OCI-LY1 (cell line): ENCODE data around the gene HPD.

Experiments
- H2AFZ ChIP-seq: fragments of 200-600 bp; sonication (generic), shearing (Covaris generic); 2 replicates; pipeline ENCODE4 v1.6.0; 2014; ENCODE audit warnings: antibody characterized with exemption, mild to moderate bottlenecking, low read length
- H3F3A ChIP-seq: fragments of 200-600 bp; sonication (generic), shearing (Covaris generic); 2 replicates; pipeline ENCODE4 v1.6.0; 2014; ENCODE audit warnings: mild to moderate bottlenecking, antibody characterized with exemption, low read length, moderate library complexity; ENCODE audit not compliant: insufficient read depth
- H3K27ac ChIP-seq: fragments of 200-600 bp; sonication (generic); 2 replicates; pipeline ENCODE4 v1.5.1; 2014; ENCODE audit warnings: low read length, mixed run types, mild to moderate bottlenecking, low read depth; ENCODE audit not compliant: poor library complexity, severe bottlenecking
- H3K27me3 ChIP-seq: fragments of 200-600 bp; sonication (generic); 2 replicates; pipeline ENCODE4 v1.6.0; 2014; ENCODE audit warnings: antibody characterized with exemption, mild to moderate bottlenecking, low read length, moderate library complexity; ENCODE audit not compliant: insufficient read depth
- H3K36me3 ChIP-seq: fragments of 200-600 bp; sonication (generic); 2 replicates; pipeline ENCODE4 v1.6.1; 2014; ENCODE audit warnings: mild to moderate bottlenecking, antibody characterized with exemption, low read length, moderate library complexity, mixed read lengths; ENCODE audit not compliant: insufficient read depth
- H3K4me1 ChIP-seq: fragments of 200-600 bp; sonication (generic); 2 replicates; pipeline ENCODE4 v1.5.1; 2014; ENCODE audit warnings: mild to moderate bottlenecking, low read length, moderate library complexity; ENCODE audit not compliant: insufficient read depth, severe bottlenecking
- H3K4me2 ChIP-seq: fragments of 200-600 bp; sonication (generic), shearing (Covaris generic); 2 replicates; pipeline ENCODE4 v1.6.1; 2014; ENCODE audit warnings: low read length
- H3K4me3 ChIP-seq: fragments of 200-600 bp; sonication (generic); 2 replicates; pipeline ENCODE4 v1.5.1; 2014; ENCODE audit warnings: low read length, low read depth, mild to moderate bottlenecking, mixed read lengths; ENCODE audit not compliant: poor library complexity, severe bottlenecking
- H3K79me2 ChIP-seq: fragments of 200-600 bp; shearing (Covaris generic); 2 replicates; pipeline ENCODE4 v1.6.1; 2016; ENCODE audit warnings: mixed run types, low read length, mixed read lengths; ENCODE audit not compliant: insufficient read depth
- H3K9ac ChIP-seq: fragments of 200-600 bp; sonication (generic), shearing (Covaris generic); 2 replicates; pipeline ENCODE4 v1.6.1; 2014; ENCODE audit warnings: mild to moderate bottlenecking, low read length, mixed read lengths
- H3K9me2 ChIP-seq: fragments of 200-600 bp; sonication (generic), shearing (Covaris generic); 2 replicates; pipeline ENCODE4 v1.6.1; 2014; ENCODE audit warnings: low read depth, mild to moderate bottlenecking, low read length, mixed read lengths
- H3K9me3 ChIP-seq: fragments of 200-600 bp; shearing (Covaris generic); 2 replicates; pipeline ENCODE4 v1.6.1; 2014; ENCODE audit warnings: low read length, mixed read lengths
- H4K20me1 ChIP-seq: fragments of 200-600 bp; sonication (generic), shearing (Covaris generic); 2 replicates; pipeline ENCODE4 v1.6.0; 2016; ENCODE audit warnings: mild to moderate bottlenecking, low read length; ENCODE audit not compliant: insufficient read depth
- EZH2 ChIP-seq: fragments of 200-600 bp; sonication (generic), shearing (Covaris generic); IDR thresholded peaks from 2 replicates; pipeline ENCODE4 v1.8.0; 2017; ENCODE audit warnings: borderline replicate concordance, mixed run types, mild to moderate bottlenecking, antibody characterized with exemption, low read length, moderate library complexity, mixed read lengths
- TF ChIP-seq, protein P1 (sequence below): fragments of 200-600 bp; sonication (generic), shearing (Covaris generic); IDR thresholded peaks from 2 replicates; pipeline ENCODE4 v1.5.1; 2017; ENCODE audit warnings: mild to moderate bottlenecking, antibody characterized with exemption, low read length, moderate library complexity, mixed read lengths

The HPD gene

DNA sequence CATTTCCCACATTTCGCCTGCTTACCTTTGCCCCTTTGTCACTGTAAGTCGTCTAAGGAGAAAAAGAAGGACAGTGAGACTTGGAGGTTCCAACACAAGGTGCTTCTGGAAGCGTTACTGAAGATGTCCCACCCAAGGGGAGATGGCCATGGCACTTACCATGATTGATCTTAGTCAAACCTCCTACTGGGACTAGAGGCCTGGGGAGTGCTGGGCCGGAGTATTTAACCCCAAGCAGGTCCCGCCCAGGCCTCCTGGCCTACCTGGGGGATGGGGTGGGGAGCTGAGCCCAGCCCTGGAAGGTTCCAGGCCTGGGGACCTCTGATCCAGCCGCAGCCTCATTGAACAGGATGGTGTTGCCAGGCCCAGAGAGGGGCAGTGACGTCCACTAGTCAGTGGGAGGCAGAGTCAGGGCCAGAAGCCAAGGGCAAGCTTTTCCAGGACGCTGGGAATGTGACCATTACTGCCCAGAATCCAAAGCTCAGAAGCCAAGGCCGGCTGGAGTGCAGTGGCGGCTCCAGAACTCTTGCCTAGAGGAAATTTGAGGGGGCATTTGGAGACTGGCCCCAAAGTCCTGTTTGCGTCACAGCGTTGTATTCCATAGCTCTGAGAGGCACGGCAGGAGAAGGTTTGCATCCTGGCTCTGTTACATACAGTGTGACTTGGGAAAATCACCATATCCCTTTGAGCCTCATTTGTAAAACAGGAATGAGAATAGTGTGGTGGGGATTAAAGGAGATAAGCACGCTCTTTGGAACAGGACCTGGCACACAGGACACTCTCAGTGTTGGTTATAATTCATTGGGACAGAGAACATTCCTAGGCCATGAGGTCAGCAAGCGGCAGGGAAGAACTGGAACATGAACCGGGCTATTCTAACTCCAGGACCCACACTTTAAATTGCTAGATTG lies at the start of gene HPD:
Gene HPD (minus strand): TSS at position 198 of the 911 bp plus-strand sequence. CDS start 36 bp downstream, at position 162.
- no peak within 1 kb of the TSS for H3K4me3 ChIP-seq
- H2AFZ ChIP-seq: no peak within 1 kb of the TSS
- no peaks in the 10 kb centered on the region for H3K79me2 ChIP-seq
- H3K36me3 ChIP-seq: no peaks in the 10 kb centered on the region
- H3K9me2 ChIP-seq: no peaks in the 10 kb centered on the region
- no peak within 1 kb of the TSS for H3K27ac ChIP-seq
- no peaks in the 10 kb centered on the region for H3F3A ChIP-seq
- no peaks in the 10 kb centered on the region for H4K20me1 ChIP-seq
- no peaks in the 10 kb centered on the region for H3K9me3 ChIP-seq
- no peak within 1 kb of the TSS for H3K4me2 ChIP-seq
- no peaks in the 10 kb centered on the region for H3K27me3 ChIP-seq
- H3K9ac ChIP-seq: no peak within 1 kb of the TSS
- TF ChIP-seq, protein P1, sequence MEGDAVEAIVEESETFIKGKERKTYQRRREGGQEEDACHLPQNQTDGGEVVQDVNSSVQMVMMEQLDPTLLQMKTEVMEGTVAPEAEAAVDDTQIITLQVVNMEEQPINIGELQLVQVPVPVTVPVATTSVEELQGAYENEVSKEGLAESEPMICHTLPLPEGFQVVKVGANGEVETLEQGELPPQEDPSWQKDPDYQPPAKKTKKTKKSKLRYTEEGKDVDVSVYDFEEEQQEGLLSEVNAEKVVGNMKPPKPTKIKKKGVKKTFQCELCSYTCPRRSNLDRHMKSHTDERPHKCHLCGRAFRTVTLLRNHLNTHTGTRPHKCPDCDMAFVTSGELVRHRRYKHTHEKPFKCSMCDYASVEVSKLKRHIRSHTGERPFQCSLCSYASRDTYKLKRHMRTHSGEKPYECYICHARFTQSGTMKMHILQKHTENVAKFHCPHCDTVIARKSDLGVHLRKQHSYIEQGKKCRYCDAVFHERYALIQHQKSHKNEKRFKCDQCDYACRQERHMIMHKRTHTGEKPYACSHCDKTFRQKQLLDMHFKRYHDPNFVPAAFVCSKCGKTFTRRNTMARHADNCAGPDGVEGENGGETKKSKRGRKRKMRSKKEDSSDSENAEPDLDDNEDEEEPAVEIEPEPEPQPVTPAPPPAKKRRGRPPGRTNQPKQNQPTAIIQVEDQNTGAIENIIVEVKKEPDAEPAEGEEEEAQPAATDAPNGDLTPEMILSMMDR: no peak
- no peak for TF ChIP-seq EZH2
- H3K4me1 ChIP-seq: peaks cover 15% of the 10 kb centered on the region

GRCh38 chr12:121905746-121906145 lies 47.1 kb upstream of the HPD start:
- Histone ChIP-seq H3K9me3 (no peaks in the 10 kb centered on the region), H3K36me3 (peaks cover 72% of the 10 kb centered on the region), H3K9ac (no peak overlapping the region), H3K9me2 (no peaks in the 10 kb centered on the region), H3K27ac (no peak overlapping the region), H3K79me2 (no peaks in the 10 kb centered on the region), H3K4me1 (no peaks in the 10 kb centered on the region), H3K27me3 (no peaks in the 10 kb centered on the region), H3K4me2 (no peak overlapping the region), H4K20me1 (no peaks in the 10 kb centered on the region), H3F3A (no peaks in the 10 kb centered on the region), H2AFZ (no peak overlapping the region), H3K4me3 (no peak overlapping the region)
- TF ChIP-seq EZH2: no peak
- TF ChIP-seq, protein P1: no peak

DNA sequence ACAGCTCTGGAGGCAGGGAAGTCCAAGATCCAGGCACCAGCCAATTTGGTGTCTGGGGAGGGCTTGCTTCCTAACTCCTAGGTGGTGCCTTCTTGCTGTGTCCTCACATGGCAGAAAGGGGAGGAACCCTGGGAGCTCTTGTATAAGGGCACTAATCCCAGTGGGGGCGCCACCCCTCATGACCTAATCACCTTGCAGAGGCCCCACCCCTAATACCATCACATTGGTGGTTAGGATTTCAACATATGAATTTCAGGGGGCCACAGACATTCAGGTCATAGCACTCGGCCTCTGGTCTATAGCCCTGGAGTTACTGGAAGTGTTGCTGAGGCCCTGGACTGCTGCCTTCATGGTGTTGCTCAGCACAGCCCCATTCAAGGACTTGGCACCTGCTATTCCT lies 44.5 kb upstream of the HPD start:
- Histone ChIP-seq H3K4me2 (no peak overlapping the region), H3K4me3 (no peak overlapping the region), H3K9me3 (no peaks in the 10 kb centered on the region), H3K27ac (no peak overlapping the region), H3K9ac (no peak overlapping the region), H2AFZ (no peak overlapping the region), H4K20me1 (no peaks in the 10 kb centered on the region), H3F3A (no peaks in the 10 kb centered on the region), H3K9me2 (no peaks in the 10 kb centered on the region), H3K79me2 (no peaks in the 10 kb centered on the region), H3K27me3 (no peaks in the 10 kb centered on the region), H3K36me3 (peaks cover 74% of the 10 kb centered on the region), H3K4me1 (no peaks in the 10 kb centered on the region)
- no peak for TF ChIP-seq EZH2
- TF ChIP-seq, protein P1: no peak
